GM21360 (cell line): ENCODE measurements around the gene TASOR.
"Not testable (repeated sequence)": the region's sequence is repeated elsewhere in the genome, so short reads cannot be mapped to it uniquely, and the experiment has no call there.

Source experiments
- ATAC-seq: cut with Tn5 transposase; IDR thresholded peaks from one replicate; pipeline ENCODE4 v1.9.1; 2021; ENCODE audit warnings: mild to moderate bottlenecking, moderate library complexity; ENCODE audit not compliant: unreplicated experiment

The TASOR gene

GRCh38 chr3:56683122-56683817 lies at the start of gene TASOR:
TASOR (minus strand) TSS chr3:56683265; CDS start chr3:56683006, 259 bp downstream.
- ATAC-seq, result peak; percentile 70

- ATAC-seq, result no peak
Observed at GRCh38 chr3:56732109-56732508, 49.0 kb upstream of the TASOR start.

- peak; percentile 96 for ATAC-seq
Observed at GRCh38 chr3:56725175-56725574, 42.1 kb upstream of the TASOR start.

- no peak for ATAC-seq
Observed at GRCh38 chr3:56724676-56725075, 41.6 kb upstream of the TASOR start.

GRCh38 chr3:56720849-56721248 lies 37.8 kb upstream of the TASOR start:
- ATAC-seq, result no peak

- ATAC-seq, result not testable (repeated sequence)
Observed at GRCh38 chr3:56718809-56719208, 35.7 kb upstream of the TASOR start.

GRCh38 chr3:56711344-56711743 lies 28.3 kb upstream of the TASOR start:
- no peak for ATAC-seq

GRCh38 chr3:56707412-56707811 lies 24.3 kb upstream of the TASOR start:
- not testable (repeated sequence) for ATAC-seq

GRCh38 chr3:56706629-56707028 lies 23.6 kb upstream of the TASOR start:
- ATAC-seq, result no peak

- no peak for ATAC-seq
Observed at GRCh38 chr3:56704706-56705105, 21.6 kb upstream of the TASOR start.

- no peak for ATAC-seq
Observed at GRCh38 chr3:56702490-56703315, 19.6 kb upstream of the TASOR start.

GRCh38 chr3:56700151-56700550 lies 17.1 kb upstream of the TASOR start:
- ATAC-seq, result no peak

GRCh38 chr3:56694867-56695683 lies 12.0 kb upstream of the TASOR start:
- ATAC-seq, result no peak

GRCh38 chr3:56693750-56694149 lies 10.7 kb upstream of the TASOR start:
- ATAC-seq, result no peak

GRCh38 chr3:56692520-56693433 lies 9.7 kb upstream of the TASOR start:
- not testable (repeated sequence) for ATAC-seq

GRCh38 chr3:56692001-56692365 lies 8.9 kb upstream of the TASOR start:
- ATAC-seq, result not testable (repeated sequence)

- ATAC-seq, result no peak
Observed at GRCh38 chr3:56691165-56692000, 8.3 kb upstream of the TASOR start.

GRCh38 chr3:56689303-56689702 lies 6.2 kb upstream of the TASOR start:
- ATAC-seq, result no peak

GRCh38 chr3:56688191-56688590 lies 5.1 kb upstream of the TASOR start:
- peak; percentile 69 for ATAC-seq
